Stimulated activated CD8-positive, alpha-beta memory T cell treated with anti-CD3 and anti-CD28 coated beads, Interleukin-4, amount 100 ng/mL, for 24 hours (primary cell): ENCODE measurements around the gene STX1B.
A peak's percentile ranks its signal among the peaks of the same experiment; 100 is the strongest.
"Not testable (repeated sequence)": the region's sequence is repeated elsewhere in the genome, so short reads cannot be mapped to it uniquely, and the experiment has no call there.

Source experiments
- DNase-seq: peaks from one replicate; pipeline ENCODE4 v3.0.0-alpha.2; 2020; ENCODE audit warnings: low read depth

The STX1B gene

GRCh38 chr16:31013292-31013691, 2.9 kb upstream of the STX1B start:
- DNase-seq = not testable (repeated sequence)

- DNase-seq = not testable (repeated sequence)
Measured at GRCh38 chr16:31011815-31012214, 1.4 kb upstream of the STX1B start.

GRCh38 chr16:31009894-31010584, 399 bp downstream of the STX1B start:
- DNase-seq = no peak

- no peak for DNase-seq
Measured at GRCh38 chr16:31009120-31009519, 1.3 kb downstream of the STX1B start.

- DNase-seq = no peak
Measured at GRCh38 chr16:31008551-31008950, 1.9 kb downstream of the STX1B start.

- no peak for DNase-seq
Measured at GRCh38 chr16:31008149-31008548, 2.3 kb downstream of the STX1B start.

GRCh38 chr16:31007684-31008083, 2.8 kb downstream of the STX1B start:
- DNase-seq = no peak

GRCh38 chr16:31006589-31006988, 3.8 kb downstream of the STX1B start:
- no peak for DNase-seq

GRCh38 chr16:31006086-31006385, 4.4 kb downstream of the STX1B start:
- DNase-seq = no peak

- DNase-seq = no peak
Measured at GRCh38 chr16:31005350-31006085, 4.9 kb downstream of the STX1B start.

GRCh38 chr16:31004658-31005057, 5.8 kb downstream of the STX1B start:
- no peak for DNase-seq

- no peak for DNase-seq
Measured at GRCh38 chr16:31003744-31004143, 6.7 kb downstream of the STX1B start.

GRCh38 chr16:31002862-31003341, 7.5 kb downstream of the STX1B start:
- DNase-seq = no peak

- no peak for DNase-seq
Measured at GRCh38 chr16:31002250-31002700, 8.2 kb downstream of the STX1B start.

GRCh38 chr16:31001507-31002249, 8.8 kb downstream of the STX1B start:
- no peak for DNase-seq

- DNase-seq = no peak
Measured at GRCh38 chr16:31000671-31001382, 9.6 kb downstream of the STX1B start.

GRCh38 chr16:30998852-30999761, 11.3 kb downstream of the STX1B start:
- no peak for DNase-seq

GRCh38 chr16:30997725-30998711, 12.4 kb downstream of the STX1B start:
- no peak for DNase-seq

- DNase-seq = peak; percentile 74
Measured at GRCh38 chr16:30996985-30997724, 13.3 kb downstream of the STX1B start.
